Fibroblast of mammary gland (primary cell): Measurements from ENCODE around the gene KLF13.

Experiments
- DNase-seq: peaks from one replicate; pipeline ENCODE4 v3.0.0-alpha.2; 2010; ENCODE audit warnings: low read depth
- H3K4me3 ChIP-seq: 2 replicates; pipeline ENCODE4 v1.5.1; 2011; ENCODE audit warnings: low read depth, mild to moderate bottlenecking, low read length, moderate library complexity; ENCODE audit not compliant: control insufficient read depth
- CTCF ChIP-seq: conservative IDR thresholded peaks from 2 replicates; pipeline ENCODE4 v1.5.1; 2011; ENCODE audit warnings: low read depth, low read length, inconsistent platforms; ENCODE audit not compliant: control insufficient read depth, insufficient read depth

Gene KLF13

GRCh38 chr15:31358163-31358562 is 31.5 kb downstream of the KLF13 start:
- no peak for DNase-seq
- TF ChIP-seq CTCF, result no peak
- no peak overlapping the region for H3K4me3 ChIP-seq

- no peak overlapping the region for H3K4me3 ChIP-seq
- DNase-seq, result no peak
- no peak for TF ChIP-seq CTCF
Observed at GRCh38 chr15:31358957-31359701, 32.5 kb downstream of the KLF13 start.

GRCh38 chr15:31359702-31360111 is 33.1 kb downstream of the KLF13 start:
- no peak for DNase-seq
- H3K4me3 ChIP-seq, result no peak overlapping the region
- no peak for TF ChIP-seq CTCF

- no peak for DNase-seq
- TF ChIP-seq CTCF, result no peak
Observed at GRCh38 chr15:31360158-31360561, 33.5 kb downstream of the KLF13 start.

GRCh38 chr15:31360843-31361763 is 34.5 kb downstream of the KLF13 start:
- DNase-seq, result no peak
- TF ChIP-seq CTCF, result no peak
- H3K4me3 ChIP-seq, result no peak overlapping the region

More at GRCh38 chr15:31360158-31360561, 33.5 kb downstream of the KLF13 start:
- H3K4me3 ChIP-seq, result no peak overlapping the region

- no peak overlapping the region for H3K4me3 ChIP-seq
- DNase-seq, result no peak
- no peak for TF ChIP-seq CTCF
Observed at GRCh38 chr15:31361764-31362515, 35.3 kb downstream of the KLF13 start.
